ENCODE measurements around the gene FOXJ2.
"Not testable (repeated sequence)": the region's sequence is repeated elsewhere in the genome, so short reads cannot be mapped to it uniquely, and the experiment has no call there.

Gene FOXJ2

GRCh38 chr12:8032242-8033152, at the start of gene FOXJ2:
Gene FOXJ2, plus strand, starts transcription at chr12:8032716. Its CDS starts 7,117 bp downstream, at chr12:8039833.
- peak; percentile 50 for DNase-seq (ENCODE audit: low read depth)

- DNase-seq (ENCODE audit: low read depth), result not testable (repeated sequence)
Measured at GRCh38 chr12:7983019-7983418, 49.5 kb upstream of the FOXJ2 start.

GRCh38 chr12:7983460-7983859, 49.1 kb upstream of the FOXJ2 start:
- not testable (repeated sequence) for DNase-seq (ENCODE audit: low read depth)

GRCh38 chr12:7984900-7985299, 47.6 kb upstream of the FOXJ2 start:
- no peak for DNase-seq (ENCODE audit: low read depth)

- DNase-seq (ENCODE audit: low read depth), result no peak
Measured at GRCh38 chr12:7985802-7986418, 46.6 kb upstream of the FOXJ2 start.

- DNase-seq (ENCODE audit: low read depth), result peak; percentile 19
Measured at GRCh38 chr12:7989827-7990491, 42.6 kb upstream of the FOXJ2 start.

GRCh38 chr12:7991535-7991934, 41.0 kb upstream of the FOXJ2 start:
- no peak for DNase-seq (ENCODE audit: low read depth)

GRCh38 chr12:7994731-7995205, 37.7 kb upstream of the FOXJ2 start:
- no peak for DNase-seq (ENCODE audit: low read depth)

- DNase-seq (ENCODE audit: low read depth), result peak; percentile 68
Measured at GRCh38 chr12:7995266-7995963, 37.1 kb upstream of the FOXJ2 start.

GRCh38 chr12:8000827-8001226, 31.7 kb upstream of the FOXJ2 start:
- not testable (repeated sequence) for DNase-seq (ENCODE audit: low read depth)

- not testable (repeated sequence) for DNase-seq (ENCODE audit: low read depth)
Measured at GRCh38 chr12:8001496-8001895, 31.0 kb upstream of the FOXJ2 start.

GRCh38 chr12:8004897-8005296, 27.6 kb upstream of the FOXJ2 start:
- DNase-seq (ENCODE audit: low read depth), result not testable (repeated sequence)

GRCh38 chr12:8011331-8011730, 21.2 kb upstream of the FOXJ2 start:
- DNase-seq (ENCODE audit: low read depth), result no peak

GRCh38 chr12:8012651-8013309, 19.7 kb upstream of the FOXJ2 start:
- no peak for DNase-seq (ENCODE audit: low read depth)

- no peak for DNase-seq (ENCODE audit: low read depth)
Measured at GRCh38 chr12:8014836-8015235, 17.7 kb upstream of the FOXJ2 start.

- not testable (repeated sequence) for DNase-seq (ENCODE audit: low read depth)
Measured at GRCh38 chr12:8018213-8018612, 14.3 kb upstream of the FOXJ2 start.

GRCh38 chr12:8018666-8019581, 13.6 kb upstream of the FOXJ2 start:
- no peak for DNase-seq (ENCODE audit: low read depth)

- DNase-seq (ENCODE audit: low read depth), result peak; percentile 95
Measured at GRCh38 chr12:8026291-8026900, 6.1 kb upstream of the FOXJ2 start.

- no peak for DNase-seq (ENCODE audit: low read depth)
Measured at GRCh38 chr12:8027856-8028255, 4.7 kb upstream of the FOXJ2 start.

GRCh38 chr12:8028267-8028666, 4.2 kb upstream of the FOXJ2 start:
- no peak for DNase-seq (ENCODE audit: low read depth)

Data from stimulated activated CD8-positive, alpha-beta memory T cell treated with anti-CD3 and anti-CD28 coated beads, Interleukin-15, amount 100 ng/mL, for 1 hour (primary cell).